Measurements from ENCODE around the gene MRPL17.
"Not testable (repeated sequence)": the region's sequence is repeated elsewhere in the genome, so short reads cannot be mapped to it uniquely, and the experiment has no call there.

MRPL17 gene

DNA sequence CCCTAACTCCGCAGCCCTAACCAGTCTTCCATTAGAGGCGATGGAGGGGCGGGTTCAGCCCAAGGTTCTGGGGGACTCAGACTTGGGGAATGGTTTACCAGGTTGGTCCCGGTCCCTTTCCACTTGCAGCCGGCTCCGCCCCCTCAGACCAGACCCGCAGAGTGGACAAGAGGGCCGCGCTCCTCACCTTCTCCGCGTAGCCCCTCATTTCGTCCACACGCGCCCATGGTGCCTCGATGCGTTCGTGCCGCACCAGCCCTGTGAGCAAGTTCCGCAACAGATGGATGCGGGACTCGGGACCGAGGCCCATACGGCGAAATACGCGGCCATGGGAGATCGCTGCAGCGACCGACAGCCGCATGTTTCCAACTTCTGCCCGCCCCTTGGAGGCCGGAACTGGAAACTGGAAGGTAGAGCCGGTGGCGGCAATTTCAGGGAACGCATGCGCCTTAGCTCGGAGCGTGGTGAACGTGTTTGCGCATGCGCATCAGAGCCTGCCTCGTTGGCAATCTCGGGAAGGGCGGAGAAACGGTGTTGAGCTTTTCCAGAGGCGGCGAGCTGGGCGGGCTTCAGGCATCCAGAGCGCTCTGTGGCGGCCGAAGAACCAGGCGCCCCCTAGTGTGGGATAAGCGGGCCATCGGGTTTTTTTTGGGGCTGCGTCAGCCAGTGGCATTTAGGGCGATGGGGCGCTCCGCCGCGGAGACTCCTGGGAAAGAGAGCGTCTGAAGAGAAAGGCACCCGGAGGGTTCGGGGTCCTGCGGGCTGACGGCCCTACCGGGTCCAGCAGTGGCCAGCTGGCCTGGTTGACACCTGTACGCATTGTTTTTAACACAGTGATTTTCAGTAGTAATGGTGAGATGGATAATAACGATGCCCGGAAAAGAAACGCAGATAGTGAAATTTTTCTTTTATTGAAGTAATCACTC is at the start of gene MRPL17:
TSS of gene MRPL17 (minus strand) at position 405 of the 926 bp plus-strand sequence. CDS start at position 361, 44 bp downstream.
- DNase-seq (ENCODE audit: low spot score) = peak; percentile 99

DNA sequence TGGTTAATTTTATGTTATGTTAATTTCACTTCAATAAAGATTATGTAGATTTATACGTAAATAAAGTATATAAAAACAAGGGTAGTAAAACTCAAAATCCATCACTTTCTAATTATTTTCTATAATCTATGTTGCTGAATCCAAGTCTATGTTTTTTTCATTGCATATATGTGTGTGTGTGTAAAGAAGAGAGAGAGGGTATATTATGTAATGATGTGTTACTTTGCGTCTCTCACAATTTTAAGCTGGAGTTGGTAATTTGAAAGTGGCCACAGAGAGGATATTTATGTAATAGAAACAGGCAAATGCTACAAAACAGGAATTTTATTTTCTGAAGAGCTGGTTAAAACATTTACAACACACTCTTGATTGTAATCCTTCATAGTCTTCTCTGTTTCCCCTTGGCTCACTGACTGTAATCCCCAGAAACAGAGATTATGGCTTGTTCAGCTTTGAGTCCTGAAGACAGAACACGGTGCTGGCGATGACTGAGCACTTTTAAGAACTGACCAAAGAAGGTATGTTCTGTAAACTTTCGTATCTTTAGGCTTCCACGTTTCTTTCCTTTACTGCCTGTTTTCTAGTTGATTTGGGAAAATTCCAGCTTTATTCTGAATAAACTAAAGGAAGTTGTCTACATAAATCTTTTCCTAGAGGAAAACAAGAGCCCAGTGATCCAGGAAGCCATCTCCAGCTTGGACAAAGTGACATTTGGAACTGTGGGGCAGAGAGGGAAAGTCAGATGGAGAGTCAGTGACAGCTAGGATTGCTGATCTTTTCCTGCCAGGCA is 45.0 kb upstream of the MRPL17 start:
- no peak for DNase-seq (ENCODE audit: low spot score)

DNA sequence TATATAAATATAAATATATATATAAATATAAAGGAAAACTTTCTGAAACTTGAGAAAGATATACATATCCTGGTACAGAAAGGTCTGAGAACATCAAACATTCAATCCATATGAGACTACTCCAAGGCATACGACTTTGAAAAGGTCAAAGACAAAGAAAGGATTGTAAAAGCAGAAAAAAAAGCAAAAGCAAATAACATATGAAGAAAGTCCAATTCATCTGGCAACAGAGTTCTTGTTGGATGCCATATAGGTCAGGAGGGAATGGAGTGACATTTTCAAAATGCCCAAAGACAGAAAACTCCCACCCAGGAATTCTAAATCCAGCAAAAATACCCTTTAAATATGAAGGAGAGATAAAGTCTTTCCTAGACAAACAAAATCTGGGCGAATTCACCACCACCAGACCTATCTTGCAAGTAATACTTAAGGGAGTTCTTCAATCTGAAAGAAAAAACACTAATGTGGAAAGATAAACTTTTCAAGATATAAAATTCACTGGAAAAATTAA is 42.3 kb upstream of the MRPL17 start:
- DNase-seq (ENCODE audit: low spot score) = no peak

- no peak for DNase-seq (ENCODE audit: low spot score)
Observed at GRCh38 chr11:6724013-6724412, 40.9 kb upstream of the MRPL17 start.

- no peak for DNase-seq (ENCODE audit: low spot score)
Observed at GRCh38 chr11:6721343-6721742, 38.2 kb upstream of the MRPL17 start.

DNA sequence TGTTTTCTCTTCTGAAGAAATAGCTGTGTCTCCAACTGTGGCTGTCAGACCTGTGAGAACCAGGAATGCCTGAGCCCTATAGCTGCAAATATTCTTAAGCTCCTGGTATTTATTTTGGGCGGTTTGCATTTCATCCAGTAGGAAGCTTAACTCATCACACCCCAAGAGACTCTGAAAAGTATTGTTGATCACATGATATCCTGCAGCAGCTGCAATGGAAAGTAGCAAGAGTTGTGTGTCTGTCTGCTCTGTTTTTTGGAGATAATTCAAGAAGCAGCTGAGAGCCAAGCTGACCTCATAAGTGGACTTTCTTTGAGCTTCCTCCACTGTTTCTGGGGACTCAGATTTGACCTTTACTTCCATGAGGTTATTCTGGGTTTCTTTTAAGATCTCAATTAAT is 36.4 kb upstream of the MRPL17 start:
- DNase-seq (ENCODE audit: low spot score) = no peak

- no peak for DNase-seq (ENCODE audit: low spot score)
Observed at GRCh38 chr11:6717426-6717825, 34.3 kb upstream of the MRPL17 start.

GRCh38 chr11:6711552-6711951 is 28.4 kb upstream of the MRPL17 start:
- DNase-seq (ENCODE audit: low spot score) = not testable (repeated sequence)

- DNase-seq (ENCODE audit: low spot score) = no peak
Observed at GRCh38 chr11:6708876-6709275, 25.7 kb upstream of the MRPL17 start.

GRCh38 chr11:6705905-6706535 is 22.9 kb upstream of the MRPL17 start:
- DNase-seq (ENCODE audit: low spot score) = no peak

DNA sequence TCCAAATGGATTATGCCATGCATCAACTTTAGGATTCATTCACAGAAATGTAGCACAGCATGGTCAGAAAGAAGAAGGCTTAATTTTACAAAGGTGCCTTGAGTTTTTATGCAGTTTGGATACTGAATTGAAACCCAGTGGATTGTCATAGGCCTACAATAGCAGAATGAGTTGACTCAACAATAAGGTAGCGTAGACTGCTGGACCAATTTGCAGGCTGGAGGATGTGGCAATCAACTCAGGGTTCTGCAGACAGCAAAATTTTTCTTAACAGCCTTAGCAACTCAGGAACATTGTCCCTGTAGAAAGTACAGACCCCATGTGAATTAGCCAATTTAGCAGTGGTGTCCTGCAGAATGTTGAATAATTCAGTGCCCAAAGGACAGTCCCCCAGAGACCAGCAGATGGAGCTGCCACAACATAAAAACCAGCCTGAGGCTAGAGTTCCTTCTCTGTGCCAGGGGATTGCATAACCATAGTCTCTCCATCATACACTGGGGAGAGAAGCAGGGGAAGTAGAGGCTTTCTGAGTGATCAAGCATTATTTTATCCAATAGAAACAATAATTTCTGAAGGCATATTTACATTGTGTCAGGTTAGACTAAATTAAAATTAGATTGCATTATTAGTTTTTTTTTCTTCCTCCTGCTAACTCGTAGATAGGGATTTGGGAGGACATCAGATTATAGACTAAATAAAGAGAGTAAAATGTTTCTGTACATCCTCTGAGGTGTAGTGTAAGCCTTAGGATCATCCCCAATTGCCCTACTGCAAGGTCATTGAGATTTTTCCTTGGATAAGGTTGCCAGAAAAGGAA is 20.3 kb upstream of the MRPL17 start:
- peak; percentile 52 for DNase-seq (ENCODE audit: low spot score)

DNA sequence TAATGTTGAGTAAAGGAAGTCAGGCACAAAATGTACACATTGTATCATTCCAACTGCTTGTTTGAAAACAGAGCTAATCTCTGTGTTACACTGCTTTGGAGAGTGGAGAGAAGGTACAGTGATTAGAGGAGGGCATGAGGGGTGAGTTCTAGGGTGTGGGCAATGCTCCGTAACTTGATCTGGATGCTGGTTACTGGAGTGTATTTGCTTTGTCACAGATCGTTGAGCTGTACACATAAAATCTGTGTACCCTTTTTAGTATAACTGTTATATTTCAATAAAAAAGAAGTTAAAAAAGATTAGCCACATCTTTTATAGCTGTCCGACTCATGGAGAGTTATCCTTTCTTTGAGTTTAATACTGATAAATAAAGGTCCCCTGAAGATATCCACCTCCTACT is 18.8 kb upstream of the MRPL17 start:
- DNase-seq (ENCODE audit: low spot score) = not testable (repeated sequence)

GRCh38 chr11:6695377-6695776 is 12.2 kb upstream of the MRPL17 start:
- no peak for DNase-seq (ENCODE audit: low spot score)

- DNase-seq (ENCODE audit: low spot score) = no peak
Observed at GRCh38 chr11:6694229-6694535, 11.0 kb upstream of the MRPL17 start.

DNA sequence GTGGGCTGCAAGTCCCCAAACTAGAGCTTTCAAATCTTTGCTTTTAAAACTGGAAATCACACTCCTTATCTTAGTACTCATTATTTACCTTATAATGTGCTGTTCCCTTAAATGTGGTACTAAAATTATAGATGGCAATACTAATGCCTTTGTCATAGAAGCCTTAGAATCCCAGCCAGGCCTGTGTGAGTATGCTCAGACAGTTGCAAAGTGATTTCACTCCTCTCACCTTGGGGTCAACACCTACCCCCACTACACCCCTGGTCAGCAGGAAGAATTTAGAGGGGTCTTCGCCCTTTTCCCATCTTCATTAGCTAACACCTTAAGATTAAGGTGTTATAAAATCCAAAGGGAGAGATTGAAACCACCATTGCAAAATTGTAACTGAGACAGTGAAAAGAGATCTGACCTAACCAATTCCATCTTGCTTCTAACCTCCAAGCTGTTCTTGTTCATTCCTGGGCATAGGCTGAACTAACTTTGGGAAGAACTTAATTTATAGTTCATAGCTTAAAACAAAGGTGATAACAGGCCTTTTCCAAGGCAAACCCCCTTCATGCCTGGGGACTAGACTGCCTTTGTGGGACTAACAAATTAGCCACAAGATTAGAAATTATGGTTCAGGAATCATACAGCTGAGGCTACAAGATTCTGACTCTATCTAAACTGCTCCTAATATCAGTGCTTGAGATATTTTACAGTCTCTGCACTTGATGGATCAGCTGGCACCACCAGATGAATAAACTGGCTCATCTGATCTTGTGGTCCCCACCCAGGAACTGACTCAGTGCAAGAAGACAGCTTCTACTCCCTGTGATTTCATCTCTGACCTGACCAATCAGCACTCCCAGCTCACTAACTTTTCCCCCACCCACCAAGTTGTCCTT is 10.4 kb upstream of the MRPL17 start:
- DNase-seq (ENCODE audit: low spot score) = no peak

GRCh38 chr11:6692128-6692527 is 9.0 kb upstream of the MRPL17 start:
- DNase-seq (ENCODE audit: low spot score) = no peak

GRCh38 chr11:6690431-6691132 is 7.4 kb upstream of the MRPL17 start:
- DNase-seq (ENCODE audit: low spot score) = not testable (repeated sequence)

GRCh38 chr11:6687876-6688275 is 4.7 kb upstream of the MRPL17 start:
- DNase-seq (ENCODE audit: low spot score) = no peak

- DNase-seq (ENCODE audit: low spot score) = no peak
Observed at GRCh38 chr11:6686006-6686405, 2.9 kb upstream of the MRPL17 start.

DNA sequence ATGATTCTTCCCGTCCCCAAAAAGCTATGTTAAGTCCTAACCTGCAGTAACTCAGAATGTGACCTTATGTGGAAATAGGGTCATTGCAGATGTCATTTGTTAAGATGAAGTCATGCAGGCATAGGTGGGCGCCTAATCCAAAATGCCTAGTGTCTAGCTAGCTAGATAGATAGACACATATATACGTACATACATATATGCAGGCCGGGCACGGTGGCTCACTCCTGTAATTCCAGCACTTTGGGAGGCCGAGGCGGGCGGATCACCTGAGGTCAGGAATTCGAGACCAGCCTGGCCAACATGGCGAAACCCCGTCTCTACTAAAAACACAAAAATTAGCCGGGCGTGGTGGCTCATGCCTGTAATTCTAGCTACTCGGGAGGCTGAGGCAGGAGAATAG is 928 bp upstream of the MRPL17 start:
- not testable (repeated sequence) for DNase-seq (ENCODE audit: low spot score)
